GM18526 (cell line): Measurements from ENCODE around the gene NPY.

Source experiments
- POLR2A ChIP-seq: IDR thresholded peaks from 3 replicates; pipeline ENCODE4 v1.6.1; 2011; ENCODE audit not compliant: insufficient read length; ENCODE audit errors: extremely low read depth

Gene NPY

GRCh38 chr7:24283897-24284698 lies at the start of gene NPY:
NPY (plus strand) TSS chr7:24284190; CDS start chr7:24285241, 1,051 bp downstream.
- no peak for TF ChIP-seq POLR2A

- no peak for TF ChIP-seq POLR2A
Observed at GRCh38 chr7:24239260-24239659, 44.7 kb upstream of the NPY start.

DNA sequence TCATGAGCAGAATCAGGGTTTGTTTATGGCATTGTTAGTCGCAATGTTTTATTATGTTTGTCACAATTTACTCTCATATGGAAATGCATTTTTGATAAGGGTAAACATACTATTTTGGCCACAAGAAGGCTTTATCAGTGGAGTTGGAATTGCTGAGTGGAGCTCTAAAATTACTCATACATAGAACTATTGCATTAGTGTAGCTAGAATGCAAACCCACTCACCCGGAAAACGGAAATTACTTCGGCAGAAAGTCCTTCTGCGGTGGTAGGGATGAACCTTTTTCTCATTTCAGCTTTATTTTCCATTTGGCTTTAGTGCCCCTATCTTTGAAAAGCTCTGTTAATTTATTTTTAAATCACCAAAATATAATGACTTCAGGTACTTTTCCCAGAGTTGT lies 42.8 kb upstream of the NPY start:
- no peak for TF ChIP-seq POLR2A

DNA sequence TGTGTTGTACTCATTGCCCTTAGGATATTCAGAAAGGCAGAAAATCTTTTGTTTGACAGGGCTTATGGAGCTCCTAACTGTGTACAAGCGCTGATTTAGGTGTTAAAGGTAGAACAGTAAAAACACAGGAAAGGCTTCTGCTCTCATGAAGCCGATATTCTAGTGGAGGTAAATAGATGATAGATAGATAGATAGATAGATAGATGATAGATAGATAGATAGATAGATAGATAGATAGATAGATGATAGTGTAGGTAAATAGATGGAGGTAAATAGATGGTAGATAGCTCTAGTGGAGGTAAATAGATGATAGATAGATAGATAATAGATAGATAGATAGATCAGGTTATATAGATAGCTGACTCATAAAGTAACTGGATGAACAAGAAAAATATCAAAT lies 39.4 kb upstream of the NPY start:
- TF ChIP-seq POLR2A = no peak

GRCh38 chr7:24245362-24245761 lies 38.6 kb upstream of the NPY start:
- TF ChIP-seq POLR2A = no peak

DNA sequence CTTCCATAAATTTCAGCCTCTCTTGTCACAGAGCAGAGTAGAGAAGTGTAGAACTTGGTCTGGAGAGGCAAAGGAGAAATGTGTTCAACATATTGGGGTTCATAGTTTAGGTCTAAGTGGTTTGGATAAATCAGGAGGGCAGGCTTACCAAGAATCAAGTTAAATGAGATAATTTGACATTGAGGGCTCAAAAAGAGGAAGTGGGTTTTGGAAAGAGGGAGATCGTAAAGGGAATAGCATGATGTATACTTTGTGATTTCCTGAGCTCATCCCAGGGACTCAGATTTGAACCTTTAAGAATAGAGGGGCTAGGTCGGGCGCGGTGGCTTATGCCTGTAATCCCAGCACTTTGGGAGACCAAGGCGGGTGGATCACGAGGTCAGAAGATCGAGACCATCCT lies 34.7 kb upstream of the NPY start:
- TF ChIP-seq POLR2A = no peak

DNA sequence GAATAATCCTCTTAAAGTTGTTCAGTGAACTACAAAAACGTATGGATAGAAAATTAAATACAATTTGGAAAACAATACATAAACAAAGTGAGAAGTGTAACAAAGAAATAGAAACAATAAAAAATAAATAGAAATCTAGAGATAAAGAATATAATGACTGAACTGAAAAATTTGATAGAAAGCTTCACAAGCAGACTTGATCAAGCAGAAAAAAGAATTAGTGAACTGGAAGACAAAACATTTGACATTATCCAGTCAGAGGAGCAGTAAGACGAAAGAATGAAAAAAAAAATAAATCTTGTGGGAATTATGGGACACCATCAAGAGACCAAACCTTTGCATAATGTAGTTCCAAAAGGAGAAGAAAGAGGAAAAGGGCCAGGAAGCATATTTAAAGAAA lies 32.4 kb upstream of the NPY start:
- no peak for TF ChIP-seq POLR2A

GRCh38 chr7:24255139-24255538 lies 28.9 kb upstream of the NPY start:
- no peak for TF ChIP-seq POLR2A

DNA sequence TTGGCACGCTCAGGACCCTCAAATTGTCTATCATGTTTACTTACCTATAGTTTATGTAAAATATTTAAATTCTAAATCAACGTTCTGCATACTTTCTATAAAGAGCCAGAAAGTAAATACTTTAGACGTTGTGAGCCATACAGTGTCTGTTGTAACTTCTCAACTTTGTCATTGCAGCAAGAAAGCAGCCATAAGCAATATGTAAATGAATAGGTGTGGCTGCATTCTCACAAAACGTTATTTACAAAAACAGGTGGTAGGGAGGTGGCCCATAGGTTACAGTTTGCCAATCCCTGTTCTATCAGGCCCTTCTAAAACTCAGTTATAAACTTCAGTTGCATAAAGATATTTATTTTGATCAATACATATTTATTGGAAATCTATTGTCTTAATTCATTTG lies 12.1 kb upstream of the NPY start:
- no peak for TF ChIP-seq POLR2A

DNA sequence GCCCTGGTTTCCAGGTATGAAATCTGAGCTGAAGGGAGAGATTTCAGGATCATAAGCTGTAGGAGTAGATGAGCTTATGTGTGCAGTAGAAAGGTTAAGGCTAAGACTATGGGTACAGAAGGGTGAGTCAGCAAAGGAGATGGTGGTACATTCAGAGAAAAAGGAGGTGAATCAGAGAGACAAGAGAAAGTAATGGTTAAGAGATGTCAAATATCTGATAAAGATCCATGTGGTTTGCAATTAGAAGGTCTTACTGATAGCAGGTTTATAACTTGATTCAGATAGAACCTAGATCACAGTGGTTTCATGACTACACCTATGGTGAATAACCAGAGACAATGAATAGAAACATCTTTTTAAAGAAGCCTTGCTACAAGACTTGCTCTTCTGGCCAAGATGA lies 4.5 kb upstream of the NPY start:
- no peak for TF ChIP-seq POLR2A

GRCh38 chr7:24283554-24283896 lies 465 bp upstream of the NPY start:
- TF ChIP-seq POLR2A = no peak

GRCh38 chr7:24284699-24285506 lies 913 bp downstream of the NPY start:
- TF ChIP-seq POLR2A = no peak

DNA sequence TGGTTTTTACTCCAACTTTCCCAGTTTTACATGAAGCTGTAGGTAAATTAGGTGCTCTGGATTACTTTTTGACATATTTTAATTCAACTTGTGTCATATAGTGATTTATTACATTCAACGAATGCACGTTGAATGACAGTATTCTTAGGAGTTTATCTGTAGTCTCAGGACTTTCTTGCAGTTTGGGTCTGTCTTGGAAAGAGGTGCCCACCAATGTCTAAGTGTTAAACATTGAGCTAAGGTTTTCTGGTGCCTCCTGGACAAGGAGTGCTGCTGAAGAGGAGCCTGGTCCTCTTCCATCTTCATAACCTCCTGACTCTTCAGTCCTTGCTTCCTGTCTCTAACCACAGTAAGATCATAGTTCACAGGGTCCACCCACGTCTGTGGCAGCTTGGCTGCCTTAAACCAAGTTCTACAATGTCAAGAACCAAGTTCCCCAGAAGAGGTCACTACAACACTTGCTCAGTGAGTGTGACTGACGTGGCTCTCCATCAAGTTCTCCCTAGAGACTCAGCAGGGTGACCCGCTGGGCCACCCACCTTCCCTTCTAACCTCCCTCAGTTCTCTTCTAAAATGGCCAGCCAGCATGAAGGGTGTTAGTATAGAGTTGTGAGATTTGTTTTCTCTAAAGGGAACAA lies 6.1 kb downstream of the NPY start:
- no peak for TF ChIP-seq POLR2A

DNA sequence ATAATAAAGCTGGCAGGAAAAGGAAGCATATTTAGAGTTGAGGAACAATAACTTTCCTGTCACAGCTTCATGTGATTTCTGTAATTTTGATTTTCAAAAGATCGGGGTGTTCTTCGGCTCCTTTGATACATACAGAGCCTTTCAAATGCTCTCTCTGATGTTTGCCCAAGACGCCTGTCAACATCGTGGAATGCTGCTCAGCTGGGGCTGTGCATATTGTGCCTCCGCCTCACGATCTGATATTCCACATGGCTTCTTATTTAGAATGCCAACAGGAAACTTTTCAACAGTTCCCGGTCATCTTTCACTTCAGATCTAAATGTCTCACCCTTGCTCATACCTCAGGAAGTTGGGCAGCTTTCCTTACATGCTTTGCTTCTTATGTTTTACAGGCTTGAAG lies 7.3 kb downstream of the NPY start:
- TF ChIP-seq POLR2A = no peak

GRCh38 chr7:24297362-24297761 lies 13.4 kb downstream of the NPY start:
- no peak for TF ChIP-seq POLR2A

GRCh38 chr7:24298696-24299095 lies 14.7 kb downstream of the NPY start:
- TF ChIP-seq POLR2A = no peak
